Stimulated activated CD4-positive, alpha-beta T cell treated with anti-CD3 and anti-CD28 coated beads, Interleukin-2, amount 100 ng/mL, for 48 hours (primary cell): ENCODE measurements around the gene SCRG1.

ENCODE experiments used
- DNase-seq, 2 donors: peaks; one replicate each; pipeline ENCODE4 v3.0.0-alpha.2; 2020

The SCRG1 gene

GRCh38 chr4:173410079-173410478, 11.2 kb upstream of the SCRG1 start:
- no peak for DNase-seq

GRCh38 chr4:173405840-173406606, 7.1 kb upstream of the SCRG1 start:
- no peak for DNase-seq

DNA sequence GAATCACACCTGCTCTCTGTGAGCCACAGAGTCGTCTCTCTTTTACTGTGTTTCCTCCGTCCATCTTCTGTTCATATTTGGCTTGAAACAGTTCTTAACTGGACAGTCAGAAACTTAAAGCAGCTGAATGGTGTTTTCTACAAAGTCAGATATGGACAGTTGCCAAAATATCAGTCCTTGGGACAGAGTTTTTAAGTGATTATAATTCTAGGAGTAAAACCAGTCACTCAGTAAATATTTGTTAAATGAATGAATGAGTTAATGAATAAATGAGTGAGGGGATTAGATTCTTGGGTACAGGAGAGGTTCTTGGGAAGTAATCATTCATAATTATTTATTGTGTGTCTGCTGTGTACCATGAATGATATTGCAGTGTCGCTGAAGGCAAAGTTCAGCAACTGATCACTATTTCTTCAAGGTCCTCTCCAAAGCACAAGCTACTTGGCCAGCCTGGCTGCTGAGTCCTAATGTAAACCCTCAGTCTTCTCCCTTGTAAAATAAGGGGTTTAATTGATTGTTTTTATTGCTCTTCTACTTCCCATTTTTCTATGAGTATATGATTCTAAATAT, 5.5 kb upstream of the SCRG1 start:
- no peak for DNase-seq

GRCh38 chr4:173403051-173403450, 4.1 kb upstream of the SCRG1 start:
- no peak for DNase-seq

DNA sequence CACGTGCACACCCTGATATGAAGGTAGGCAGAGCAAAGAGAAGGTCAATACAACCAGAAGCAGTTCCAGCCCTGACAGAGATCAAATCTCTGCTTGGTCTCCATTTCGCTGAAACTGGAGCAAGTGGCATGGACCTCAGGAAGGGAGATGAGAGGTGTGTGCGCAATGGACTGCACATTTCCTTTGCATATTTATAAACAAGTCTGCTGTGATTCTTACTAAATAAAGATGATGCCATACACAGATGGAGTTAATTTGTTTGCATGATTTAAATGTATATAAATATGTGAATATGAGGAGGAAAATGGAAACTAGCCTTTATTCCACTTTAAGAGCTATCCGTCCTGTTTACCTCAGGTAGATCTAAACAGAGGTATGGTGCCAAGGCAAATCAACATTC, 2.1 kb upstream of the SCRG1 start:
- no peak for DNase-seq

DNA sequence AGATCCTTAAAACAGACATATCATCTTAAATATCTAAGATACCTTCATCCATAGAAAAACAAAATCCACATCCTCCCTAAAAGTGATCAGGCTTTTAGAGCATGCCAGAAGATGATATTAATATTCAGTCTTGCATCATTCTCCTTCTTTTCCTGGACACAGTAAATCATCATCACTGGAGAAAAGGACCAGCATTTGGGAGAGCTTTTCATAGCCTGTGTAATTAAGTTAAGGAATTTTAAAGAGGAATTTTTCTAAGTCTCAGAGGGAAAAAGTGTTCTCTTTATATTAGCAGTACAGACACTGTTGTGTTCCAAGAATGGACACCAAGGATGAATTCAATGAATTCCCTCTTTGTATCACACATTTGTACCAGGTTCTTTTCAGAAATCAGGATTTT, 696 bp downstream of the SCRG1 start:
- DNase-seq, result no peak

DNA sequence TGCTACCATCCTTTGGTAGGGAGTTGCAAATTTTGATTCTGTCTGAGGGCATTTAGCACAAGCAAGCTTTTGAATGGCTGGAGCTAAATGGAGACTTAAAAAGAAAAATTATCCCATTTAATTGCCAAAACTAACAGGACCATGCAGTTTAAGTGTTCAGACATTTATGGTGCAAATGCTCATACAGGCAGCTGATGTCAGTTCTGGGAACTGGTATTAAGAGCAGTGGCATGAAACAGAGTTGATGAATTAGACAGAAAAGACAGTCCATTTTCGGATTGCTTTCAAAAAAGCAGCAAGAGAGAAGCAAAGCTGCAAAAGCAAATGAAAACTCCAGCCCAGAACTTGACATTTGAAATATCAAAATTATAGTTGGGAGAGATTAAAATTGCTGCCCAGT, 1.3 kb downstream of the SCRG1 start:
- no peak for DNase-seq

DNA sequence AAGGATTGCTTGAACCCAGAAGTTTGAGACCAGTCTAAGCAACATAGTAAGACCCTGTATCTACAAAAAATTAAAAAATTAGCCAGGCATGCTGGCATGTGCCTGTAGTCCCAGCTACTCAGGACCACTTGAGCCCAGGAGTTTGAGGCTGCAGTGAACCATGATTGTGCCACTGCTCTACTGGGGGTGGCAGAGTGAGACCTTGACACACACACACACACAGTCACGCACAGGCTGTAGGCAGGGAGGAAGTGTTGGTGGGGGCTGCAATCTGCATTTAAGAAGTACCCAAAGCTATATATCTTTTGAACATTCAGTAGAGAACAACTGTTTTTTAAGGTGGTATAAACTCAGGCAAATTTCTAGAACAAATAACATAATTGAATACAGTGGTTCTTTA, 7.2 kb downstream of the SCRG1 start:
- no peak for DNase-seq

DNA sequence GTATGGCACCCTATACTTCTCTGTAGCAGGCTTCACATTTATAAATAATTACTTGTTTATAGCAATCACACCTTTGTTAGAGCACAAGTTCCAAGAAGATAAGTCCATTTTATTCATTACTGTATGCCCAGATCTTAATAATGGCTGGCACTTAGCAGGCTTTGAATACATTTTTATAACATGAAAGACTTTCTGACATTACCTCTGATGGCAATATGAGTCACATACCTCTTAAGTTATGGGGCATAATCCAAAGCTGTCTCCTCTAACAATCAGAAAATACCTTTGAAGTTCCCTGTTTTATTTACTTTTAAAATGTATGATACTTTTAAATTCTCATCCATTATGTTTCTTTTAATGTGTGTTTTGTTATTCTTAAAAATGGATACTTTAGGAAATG, 12.2 kb downstream of the SCRG1 start:
- DNase-seq, result no peak

DNA sequence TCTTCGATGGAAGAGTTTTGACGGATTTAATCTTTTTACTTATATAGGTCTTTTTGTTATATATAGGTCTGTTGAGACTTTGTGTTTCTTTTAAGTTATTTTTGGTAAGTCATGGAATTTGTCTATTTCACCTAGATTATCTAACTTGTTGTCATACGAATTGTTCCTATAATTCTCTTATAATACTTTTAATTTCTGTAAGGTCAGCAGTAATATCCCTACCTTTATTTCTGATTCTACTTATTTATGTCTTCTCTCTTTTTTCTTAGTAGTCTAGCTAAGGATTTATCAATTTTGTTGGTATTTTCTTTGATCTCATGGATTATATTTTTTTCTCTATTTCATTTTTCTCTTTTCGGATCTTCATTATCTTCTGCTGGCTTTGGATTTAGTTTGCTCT, 16.6 kb downstream of the SCRG1 start:
- DNase-seq, result no peak

DNA sequence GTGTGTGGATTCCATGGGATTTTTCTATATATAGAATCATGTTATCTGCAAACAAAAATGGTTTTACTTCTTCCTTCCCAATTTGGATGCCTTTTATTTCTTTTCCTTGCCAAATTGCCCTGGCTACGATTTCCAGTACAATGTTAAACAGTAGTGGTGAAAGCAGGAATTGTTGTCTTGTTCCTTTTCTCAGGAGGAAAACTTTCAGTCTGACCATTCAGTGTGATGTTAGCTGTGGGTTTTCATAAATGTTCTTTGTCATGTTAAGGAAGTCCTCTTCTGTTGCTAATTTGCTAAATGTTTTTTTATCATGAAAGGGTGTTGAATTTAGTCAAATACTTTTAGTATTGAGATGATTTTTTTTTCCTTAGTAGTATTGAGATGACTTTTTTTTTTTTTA, 17.3 kb downstream of the SCRG1 start:
- DNase-seq, result no peak

- no peak for DNase-seq
Measured at GRCh38 chr4:173380987-173381386, 17.9 kb downstream of the SCRG1 start.

GRCh38 chr4:173379929-173380328, 19.0 kb downstream of the SCRG1 start:
- DNase-seq, result no peak

- no peak for DNase-seq
Measured at GRCh38 chr4:173374588-173374987, 24.3 kb downstream of the SCRG1 start.

DNA sequence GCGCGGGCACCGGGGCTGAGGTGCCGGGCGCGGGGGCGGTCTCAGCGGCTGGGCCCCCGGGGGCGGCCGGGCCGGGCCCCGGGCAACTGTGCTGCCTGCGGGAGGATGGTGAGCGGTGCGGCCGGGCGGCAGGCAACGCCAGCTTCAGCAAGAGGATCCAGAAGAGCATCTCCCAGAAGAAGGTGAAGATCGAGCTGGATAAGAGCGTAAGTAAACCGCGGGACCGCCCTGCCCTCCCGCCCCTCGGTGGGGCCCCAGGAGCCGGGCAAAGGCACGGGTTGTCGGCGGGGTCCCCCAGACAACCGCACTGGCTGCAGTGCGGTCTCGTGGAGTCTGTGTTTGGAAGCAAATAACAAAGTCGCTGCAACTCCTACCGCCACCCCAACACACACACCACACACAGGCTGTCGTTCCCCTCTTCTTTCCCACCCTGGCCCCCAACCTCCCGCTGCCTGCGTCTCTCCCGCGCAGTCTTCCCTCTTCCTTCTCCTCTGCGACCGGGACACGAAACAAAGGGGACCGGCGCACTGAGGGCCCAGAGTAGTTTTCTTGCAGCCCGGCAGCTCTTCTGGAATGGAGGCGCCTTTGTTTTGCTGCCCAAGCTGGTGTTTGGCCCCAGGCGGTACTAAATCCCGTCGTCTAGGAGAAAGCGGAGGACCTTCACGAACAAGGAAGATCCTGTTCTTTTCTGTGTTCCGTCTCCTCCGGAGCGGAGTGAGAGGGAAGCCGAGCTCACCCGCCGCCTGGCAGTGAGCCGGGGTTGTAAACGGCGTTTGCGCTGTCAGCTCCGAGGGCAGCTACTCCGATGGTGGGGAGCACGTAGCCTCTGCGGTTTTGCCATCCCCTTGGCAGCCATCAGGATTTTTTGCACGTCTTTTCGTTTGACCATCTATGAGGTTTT, 27.4 kb downstream of the SCRG1 start:
- DNase-seq, result peak; percentile 19 to 22

GRCh38 chr4:173370477-173371291, 28.2 kb downstream of the SCRG1 start, which contains the start of gene SAP30:
Gene SAP30 (plus strand): TSS chr4:173370954. CDS start chr4:173371183, 229 bp downstream.
- DNase-seq, result peak; percentile 90 to 93

DNA sequence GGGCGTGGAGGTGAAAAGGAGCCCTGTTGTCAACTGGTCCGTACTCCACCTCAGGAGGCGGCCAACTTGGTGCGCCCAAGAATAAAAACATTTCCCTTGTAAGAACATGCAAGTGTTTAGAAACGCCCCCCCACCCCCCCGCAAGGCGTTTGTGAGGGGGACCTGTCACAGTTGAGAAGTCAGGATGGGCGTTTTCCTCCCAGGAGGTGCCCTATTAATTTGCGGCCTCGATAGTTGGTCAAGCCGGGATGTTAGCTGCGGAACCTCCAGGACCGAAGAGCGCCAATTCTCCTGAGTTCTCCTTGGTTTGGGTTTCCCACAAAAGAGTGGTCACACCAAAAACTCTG, 28.8 kb downstream of the SCRG1 start:
- no peak for DNase-seq

DNA sequence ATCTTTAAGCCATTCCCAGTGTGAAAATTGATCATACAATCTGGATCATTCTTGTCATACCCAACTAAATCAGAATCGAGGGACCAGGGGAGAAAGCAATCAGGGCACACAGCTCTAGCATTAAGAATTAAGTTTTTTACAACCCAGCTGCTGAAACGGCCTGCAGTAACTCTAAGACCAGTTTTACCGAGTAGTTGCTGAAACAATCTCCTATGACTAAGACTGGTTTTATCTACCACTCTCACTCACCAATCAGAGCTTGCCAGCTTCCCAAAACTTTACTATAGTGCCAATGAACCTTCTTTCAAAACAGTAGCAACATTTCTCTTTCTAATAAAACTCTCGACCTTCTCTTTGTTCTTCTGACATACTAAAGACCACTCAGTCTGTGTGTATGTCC, 31.0 kb downstream of the SCRG1 start:
- DNase-seq, result no peak

- DNase-seq, result no peak
Measured at GRCh38 chr4:173367285-173367684, 31.6 kb downstream of the SCRG1 start.

- no peak for DNase-seq
Measured at GRCh38 chr4:173365359-173365996, 33.4 kb downstream of the SCRG1 start.

DNA sequence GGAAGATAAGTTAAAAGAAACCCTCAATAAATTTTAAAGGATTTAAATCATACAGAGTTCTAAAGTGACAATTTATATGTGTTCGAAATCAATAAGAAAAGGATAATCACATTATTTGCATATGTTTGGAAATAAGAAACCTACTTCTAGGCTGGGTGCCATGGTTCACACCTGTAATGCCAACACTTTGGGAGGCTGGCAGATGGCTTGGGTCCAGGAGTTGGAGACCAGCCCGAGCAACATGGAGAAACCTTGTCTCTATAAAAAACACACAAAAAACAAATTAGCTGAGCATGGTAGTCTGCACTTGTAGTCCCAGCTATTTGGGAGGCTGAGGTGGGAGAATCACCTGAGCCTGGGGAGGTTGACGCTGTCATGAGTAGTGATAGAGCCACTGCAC, 36.2 kb downstream of the SCRG1 start:
- no peak for DNase-seq

GRCh38 chr4:173360587-173361221, 38.2 kb downstream of the SCRG1 start:
- no peak for DNase-seq
